AG09319 (cell line): Measurements from ENCODE around the gene NPAS3.

Experiments
- DNase-seq: peaks from one replicate; pipeline ENCODE4 v3.0.0-alpha.2; 2010; ENCODE audit warnings: low read depth; ENCODE audit errors: extremely low read depth
- CTCF ChIP-seq: IDR thresholded peaks from 2 replicates; pipeline ENCODE4 v1.5.1; 2011; ENCODE audit warnings: low read depth, mild to moderate bottlenecking, inconsistent platforms, low read length, moderate library complexity

The NPAS3 gene

GRCh38 chr14:33836203-33836899, 897.7 kb downstream of the NPAS3 start:
- DNase-seq = no peak

GRCh38 chr14:33836900-33837577, 898.4 kb downstream of the NPAS3 start:
- TF ChIP-seq CTCF = no peak
- no peak for DNase-seq

More at GRCh38 chr14:33836203-33836899, 897.7 kb downstream of the NPAS3 start:
- no peak for TF ChIP-seq CTCF

- TF ChIP-seq CTCF = no peak
- DNase-seq = no peak
Measured at GRCh38 chr14:33837943-33838683, 899.4 kb downstream of the NPAS3 start.

- peak; percentile 24 for DNase-seq
- TF ChIP-seq CTCF = peak; percentile 83
Measured at GRCh38 chr14:33839193-33840076, 900.8 kb downstream of the NPAS3 start.

GRCh38 chr14:33840797-33841196, 902.1 kb downstream of the NPAS3 start:
- DNase-seq = no peak
- TF ChIP-seq CTCF = no peak

- DNase-seq = no peak
- no peak for TF ChIP-seq CTCF
Measured at GRCh38 chr14:33842299-33842698, 903.6 kb downstream of the NPAS3 start.
